Activated T-cell treated with anti-CD3 and anti-CD28 coated beads for 4 hours (primary cell): ENCODE measurements around the gene FOXP1.
"Not testable (repeated sequence)": the region's sequence is repeated elsewhere in the genome, so short reads cannot be mapped to it uniquely, and the experiment has no call there.

Experiments used
- DNase-seq: peaks from one replicate; pipeline ENCODE4 v3.0.0-alpha.2; 2020

Gene FOXP1

DNA sequence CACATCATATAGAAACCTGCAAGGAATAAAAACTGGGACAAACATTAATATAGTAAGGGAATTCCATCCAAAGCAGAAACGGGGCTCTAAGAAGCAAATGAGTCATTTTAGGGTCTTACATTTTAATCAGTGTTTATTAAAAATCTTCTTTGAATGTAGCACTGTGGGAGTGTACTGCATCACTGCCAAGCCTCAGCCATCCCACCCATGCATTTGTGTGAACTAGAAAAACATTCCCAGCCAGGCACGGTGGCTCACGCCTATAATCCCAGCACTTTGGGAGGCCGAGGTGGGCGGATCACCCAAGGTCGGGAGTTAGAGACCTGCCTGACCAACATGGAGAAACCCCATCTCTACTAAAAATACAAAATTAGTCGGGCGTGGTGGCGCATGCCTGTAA is 57.1 kb downstream of the FOXP1 start:
- DNase-seq, result not testable (repeated sequence)

DNA sequence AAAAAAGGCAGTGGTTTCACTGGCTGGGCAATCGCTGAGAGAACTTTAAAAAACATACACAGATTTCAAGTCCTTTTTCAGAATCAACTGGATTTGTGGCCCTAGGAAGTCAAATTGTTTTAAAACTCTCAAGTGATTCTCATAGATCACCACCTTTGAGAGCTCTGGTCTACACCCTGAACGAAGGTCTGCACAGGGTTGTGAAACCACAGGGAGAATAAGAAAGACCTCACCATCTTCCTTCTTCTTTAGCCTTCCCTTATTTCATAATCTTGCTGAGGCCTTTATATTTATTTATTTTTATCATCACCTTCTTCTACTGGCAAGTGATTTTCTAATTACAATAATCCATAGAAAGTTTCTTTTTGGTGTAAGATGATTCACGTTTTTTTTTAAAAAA is 58.1 kb downstream of the FOXP1 start:
- DNase-seq, result no peak

DNA sequence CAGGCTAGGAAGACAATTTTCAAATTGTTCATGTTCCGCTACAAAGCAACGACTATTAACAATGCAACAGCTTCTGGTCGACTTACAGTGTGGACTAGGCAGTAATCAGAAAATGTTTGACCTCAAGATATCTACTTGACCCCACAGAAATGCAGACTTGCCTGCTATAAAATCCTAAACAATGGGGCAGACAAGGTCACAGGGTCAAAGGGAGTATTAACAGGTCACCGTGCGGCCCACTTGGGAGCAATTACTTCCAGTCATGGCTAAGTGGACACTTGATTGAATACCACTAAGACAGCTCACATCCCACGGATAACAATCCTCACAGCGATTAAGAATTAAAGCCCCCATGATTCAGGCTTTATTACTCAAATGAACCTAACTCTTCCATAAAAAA is 58.9 kb downstream of the FOXP1 start:
- no peak for DNase-seq

DNA sequence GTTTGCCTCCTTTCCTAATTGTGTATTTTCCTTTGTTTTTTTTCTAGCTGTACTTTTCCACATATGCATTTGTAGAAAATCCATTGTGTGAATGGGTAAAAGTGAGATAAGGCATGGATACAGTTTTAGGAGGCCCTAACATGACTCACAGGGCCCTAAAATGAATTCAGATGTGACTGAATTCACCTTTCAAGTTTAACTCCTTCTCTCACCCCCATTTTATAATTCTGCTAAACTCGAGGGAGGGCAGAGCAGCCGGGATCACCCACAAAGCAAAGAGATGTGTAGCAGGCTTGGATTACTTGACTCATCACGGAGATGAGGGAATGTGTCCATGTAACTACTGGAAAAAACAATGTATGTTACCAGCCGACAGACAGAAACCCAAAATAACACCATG is 59.9 kb downstream of the FOXP1 start:
- DNase-seq, result no peak

DNA sequence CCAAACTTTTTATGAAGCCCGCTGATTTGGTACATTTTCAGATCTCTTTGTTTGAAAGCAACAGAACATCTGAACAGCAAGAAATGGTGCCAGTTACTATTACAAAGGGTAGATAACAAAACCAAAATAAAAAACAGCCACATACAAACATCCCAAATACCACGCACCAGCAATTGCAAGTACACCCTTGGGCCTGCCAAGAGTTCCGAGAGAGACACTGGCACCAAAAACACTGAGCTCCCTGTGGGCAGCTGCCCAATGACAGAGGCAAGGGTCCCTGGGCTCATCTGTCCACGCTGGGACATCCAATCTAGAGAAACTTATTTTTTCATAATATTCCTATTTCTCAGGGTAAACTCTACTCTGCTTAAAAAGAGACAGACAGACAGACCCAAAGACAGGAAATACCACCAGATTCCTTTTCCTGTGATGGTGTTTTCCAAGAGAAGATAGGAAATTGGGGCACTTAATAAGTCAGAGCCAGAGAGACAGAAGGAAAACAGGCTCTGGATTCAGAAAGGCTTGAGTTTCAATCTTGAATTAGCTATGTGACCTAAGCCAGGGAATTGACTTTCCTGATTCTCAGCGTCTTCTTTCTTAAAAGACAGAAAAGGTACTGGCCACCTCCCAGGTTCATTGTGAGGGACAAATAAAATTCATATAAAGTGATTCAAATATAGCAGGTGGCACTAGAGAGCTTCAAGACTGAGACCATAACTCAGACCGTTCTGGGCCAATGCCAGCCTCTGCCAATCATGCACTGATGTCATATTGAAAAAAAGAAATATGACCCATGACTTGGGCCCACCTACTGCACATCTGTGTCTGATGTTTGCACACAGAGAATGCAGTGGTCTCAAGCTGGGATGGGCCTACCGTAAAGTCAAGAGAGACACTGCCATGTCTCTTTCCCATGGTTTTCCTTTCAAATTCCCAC is 61.3 kb downstream of the FOXP1 start:
- no peak for DNase-seq

DNA sequence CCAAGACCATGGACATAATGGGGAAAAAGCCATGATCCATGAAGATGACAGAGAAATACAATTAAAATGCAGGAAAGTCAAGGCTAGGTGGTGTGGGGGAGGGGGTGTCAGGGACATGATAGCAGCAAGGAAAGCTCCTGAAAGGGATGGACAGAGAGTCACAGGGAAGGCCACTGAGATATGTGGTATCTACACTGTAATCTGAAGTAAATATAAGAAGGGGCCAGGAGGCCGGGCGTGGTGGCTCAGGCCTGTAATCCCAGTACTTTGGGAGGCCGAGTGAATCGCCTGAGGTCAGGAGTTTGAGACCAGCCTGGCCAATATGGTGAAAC is 62.5 kb downstream of the FOXP1 start:
- no peak for DNase-seq

DNA sequence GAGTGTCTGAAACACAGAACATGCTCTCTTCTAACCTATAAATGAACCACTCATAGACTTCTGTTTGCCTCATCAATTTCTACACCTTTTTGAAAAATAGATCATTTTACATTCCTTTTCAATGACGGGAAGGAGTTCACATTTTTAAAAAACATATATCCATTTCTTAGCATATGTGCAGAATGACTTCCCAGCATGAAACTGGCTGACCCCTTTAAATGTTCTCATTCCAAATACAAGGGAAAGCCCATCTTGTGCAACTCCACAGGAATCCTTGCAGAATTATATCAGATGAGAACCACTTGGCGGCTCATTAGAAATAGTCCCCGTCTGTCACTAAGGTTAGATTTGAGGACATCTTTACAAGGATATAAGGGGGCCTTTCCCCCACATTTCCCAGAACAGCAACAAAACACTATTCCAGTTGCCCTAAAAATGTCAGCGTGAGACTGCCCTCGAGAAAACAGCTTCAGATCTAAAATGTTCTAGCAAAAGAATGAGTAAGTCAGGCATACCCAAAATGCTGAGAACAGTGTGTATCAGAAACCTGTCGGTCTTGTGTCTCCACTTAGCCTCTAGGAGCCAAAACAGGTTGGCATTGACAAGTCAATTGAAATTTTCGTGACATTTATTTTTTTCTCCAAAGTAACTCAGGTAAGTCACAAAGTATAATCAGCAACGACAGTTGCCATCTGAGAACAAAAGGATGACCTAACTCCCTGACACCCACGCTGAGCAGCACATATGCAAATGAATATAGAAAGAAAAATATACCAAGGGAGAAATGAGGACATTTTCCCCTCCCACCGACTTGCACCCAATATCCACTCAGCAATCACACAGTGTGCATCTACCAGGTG is 63.1 kb downstream of the FOXP1 start:
- no peak for DNase-seq

DNA sequence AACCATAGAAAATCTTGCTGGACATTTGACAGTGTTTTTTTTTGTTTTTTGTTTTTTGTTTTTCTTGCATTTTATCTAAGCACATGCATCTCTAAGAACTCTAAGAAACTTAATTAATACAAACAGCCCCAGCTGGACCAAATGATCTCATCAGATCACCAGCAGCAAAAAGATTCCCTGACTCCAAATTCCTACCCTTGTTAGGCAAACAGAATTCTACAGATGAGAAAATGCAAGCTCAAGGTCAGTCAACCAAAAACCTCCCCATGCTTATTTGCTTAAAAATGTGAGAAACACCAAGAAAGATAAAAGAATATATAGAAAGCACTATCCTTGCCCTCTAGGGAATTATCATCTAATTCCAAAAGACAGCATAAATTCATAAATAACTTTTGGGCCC is 65.4 kb downstream of the FOXP1 start:
- no peak for DNase-seq

DNA sequence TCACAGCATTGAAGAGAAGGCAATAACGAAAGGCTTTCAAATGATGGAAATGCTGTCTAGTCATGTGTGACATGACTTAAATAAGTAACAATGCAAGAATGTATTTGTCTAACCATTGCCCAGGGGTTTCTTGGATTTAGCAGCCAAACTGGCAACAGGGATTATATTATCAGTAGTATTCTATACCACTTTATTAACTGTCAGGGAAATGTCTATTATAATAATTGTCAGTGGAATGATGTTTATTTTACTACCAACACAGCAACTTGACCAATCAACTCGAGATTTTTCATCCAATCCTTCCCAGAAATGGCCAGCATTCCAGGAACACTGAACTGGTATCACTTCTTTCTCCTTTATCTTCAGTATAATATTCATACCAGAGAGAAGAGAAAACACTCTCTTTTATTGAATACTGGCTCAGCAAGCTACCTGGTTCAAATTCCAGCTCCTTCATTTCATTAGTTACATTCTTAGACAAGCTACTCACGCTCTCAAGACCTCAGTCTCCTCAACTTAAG is 66.2 kb downstream of the FOXP1 start:
- DNase-seq, result no peak

DNA sequence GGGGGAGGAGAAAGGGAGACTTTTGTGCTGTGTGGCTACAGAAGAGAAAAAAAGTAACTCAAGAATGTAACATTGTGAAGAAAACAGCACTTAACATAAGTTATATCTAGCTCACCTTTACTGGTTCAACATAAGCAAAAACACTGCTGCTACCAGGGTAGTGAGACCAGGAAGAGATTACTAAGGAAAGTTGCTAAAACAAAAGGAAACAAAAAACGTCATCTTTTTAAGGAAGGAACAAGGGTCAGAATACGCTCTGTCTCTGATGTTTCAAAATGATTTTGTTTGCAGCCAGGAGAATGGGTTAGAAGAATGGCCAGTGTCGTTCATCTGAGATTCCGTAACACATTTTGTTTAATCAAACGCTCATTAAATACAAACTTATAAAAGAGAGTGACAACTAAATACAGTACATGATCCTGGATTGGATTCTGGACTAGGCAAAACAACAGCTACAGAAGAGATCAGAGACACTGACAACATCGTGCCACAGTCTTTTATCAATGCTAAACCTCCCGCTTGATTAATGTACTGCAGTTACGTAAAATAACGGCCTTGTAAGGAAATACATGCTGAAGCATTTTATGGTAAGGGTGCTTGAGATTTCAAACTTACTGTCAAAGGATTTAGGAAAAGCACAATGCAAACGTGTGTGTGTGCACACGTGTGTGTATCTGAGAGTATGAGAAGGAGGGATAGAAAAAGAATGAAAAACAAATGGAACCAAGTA is 67.7 kb downstream of the FOXP1 start:
- DNase-seq, result no peak

DNA sequence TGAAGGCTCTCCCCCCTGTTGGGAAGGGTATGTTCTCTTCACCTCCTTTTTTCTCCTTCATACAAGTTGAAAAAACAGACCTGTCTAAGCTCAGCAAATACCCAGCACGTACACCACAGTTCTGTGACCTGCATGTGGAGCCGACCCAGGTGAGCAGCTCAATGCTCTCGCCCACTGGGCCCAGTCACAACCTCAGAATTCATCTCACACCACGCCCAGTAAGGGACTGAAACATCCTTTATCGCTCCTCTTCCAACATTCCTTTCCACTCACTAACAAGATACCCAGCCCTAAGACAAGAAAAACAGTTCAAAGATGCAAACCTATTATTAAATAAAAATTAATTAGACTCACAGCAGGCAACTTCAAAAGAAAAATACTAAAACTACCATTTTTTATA is 68.9 kb downstream of the FOXP1 start:
- DNase-seq, result no peak

DNA sequence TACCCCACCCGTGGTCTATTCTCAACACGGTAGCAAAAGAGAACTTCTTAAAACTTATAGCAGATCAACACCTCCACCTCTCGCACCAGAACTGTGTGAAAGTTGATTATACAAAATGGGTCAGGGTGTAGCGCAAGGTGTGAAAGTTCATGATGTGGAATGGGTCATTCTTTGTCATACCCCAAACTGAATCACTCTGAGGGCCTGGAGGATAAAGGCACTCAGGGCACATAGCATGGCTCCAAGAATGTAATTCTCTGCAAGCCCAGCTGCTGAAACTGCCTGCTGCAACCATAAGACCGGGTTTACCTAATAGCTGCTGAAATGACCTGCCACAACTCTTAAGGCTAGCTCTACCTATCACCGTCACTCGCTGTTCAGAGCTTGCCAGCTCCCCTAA is 70.0 kb downstream of the FOXP1 start:
- no peak for DNase-seq

DNA sequence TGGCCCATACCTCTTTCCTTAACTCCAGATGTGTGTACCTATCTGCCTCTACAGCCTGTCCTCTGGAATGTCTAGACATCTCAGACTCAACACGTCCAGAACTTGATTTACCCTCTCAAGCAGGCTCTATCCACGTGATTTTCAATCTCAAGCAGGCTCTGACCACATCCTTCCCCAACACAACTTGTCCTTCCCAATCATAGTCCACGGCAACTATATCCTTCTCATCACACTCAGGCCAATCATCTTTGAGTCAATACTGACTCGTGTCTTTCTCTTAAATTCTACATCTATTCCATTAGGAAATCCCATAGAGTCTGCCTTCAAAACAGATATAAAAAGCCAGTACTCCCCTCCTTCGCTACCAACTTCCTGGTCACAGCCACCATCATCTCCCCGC is 70.4 kb downstream of the FOXP1 start:
- DNase-seq, result no peak

DNA sequence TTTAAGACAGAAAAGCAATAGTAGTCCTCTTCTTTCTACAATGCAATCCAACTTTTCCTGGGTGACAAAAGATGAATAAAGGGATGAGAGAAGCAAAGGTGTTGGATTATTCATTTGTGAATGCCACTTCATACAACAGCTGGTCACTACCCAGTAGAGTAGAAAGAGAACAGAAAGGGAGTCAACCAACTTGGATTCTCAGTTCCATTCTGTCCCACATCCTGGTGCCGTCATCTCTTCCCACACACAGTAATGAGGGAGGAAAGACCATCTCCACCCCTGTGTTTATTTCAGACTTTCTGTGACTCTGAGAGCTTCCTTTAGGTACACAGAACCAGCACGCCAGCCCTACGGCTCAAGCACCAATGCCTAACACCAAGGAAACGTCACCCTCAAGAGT is 71.0 kb downstream of the FOXP1 start:
- no peak for DNase-seq

DNA sequence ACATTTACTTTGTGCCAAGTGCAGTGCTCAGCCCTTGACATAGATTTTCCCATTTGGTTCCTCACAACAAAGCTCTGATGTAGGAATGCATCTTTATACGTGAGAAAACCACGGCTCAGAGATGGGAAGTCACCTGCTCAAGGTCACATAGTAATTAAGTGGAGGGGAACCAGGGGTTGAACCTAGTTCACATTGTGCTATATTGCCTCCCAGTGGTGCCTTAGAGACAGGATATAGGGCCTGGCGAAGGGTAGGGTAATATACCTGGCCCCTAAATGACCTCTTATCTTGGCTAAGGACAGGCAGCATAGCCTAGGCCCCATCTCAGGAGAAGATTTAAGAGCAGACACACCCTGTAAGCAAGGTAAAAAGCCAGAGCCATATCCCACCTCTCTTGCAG is 71.5 kb downstream of the FOXP1 start:
- peak; percentile 32 for DNase-seq

DNA sequence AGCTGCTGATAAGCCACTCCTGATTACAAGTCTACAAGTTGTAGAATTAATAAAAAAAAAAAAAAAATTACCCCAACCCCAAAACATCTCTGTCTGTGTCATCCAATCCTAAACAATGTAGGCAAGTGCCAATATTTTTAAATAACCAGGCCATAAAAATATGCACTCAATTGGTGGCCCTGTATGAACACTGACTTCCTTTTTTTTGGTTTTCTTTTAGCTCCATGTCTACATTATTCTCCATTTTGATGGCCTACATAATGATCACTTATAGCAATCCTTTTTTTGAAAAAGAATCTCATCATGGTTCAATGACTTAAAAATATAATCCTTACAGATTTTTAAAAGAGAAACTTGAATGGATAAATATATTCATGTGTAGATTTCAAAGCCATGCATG is 72.1 kb downstream of the FOXP1 start:
- no peak for DNase-seq

DNA sequence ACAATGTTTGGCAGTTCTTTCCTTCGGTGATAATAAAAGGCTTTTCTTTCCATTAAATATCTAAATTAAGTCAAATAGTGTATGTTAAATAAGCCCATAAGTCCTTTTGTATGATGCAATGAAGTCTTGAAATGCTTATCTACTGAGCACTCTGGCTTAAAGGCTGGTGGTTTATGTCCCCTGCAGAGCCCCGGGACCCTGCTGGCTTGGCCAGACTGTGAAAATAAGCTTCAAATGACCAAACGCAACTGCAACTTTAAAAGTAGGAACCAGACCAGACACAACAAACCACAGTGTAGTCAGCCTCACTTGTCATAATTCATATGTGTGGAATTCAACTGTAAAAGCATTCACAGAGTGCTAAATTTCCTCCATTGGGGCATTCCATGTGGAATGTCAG is 72.5 kb downstream of the FOXP1 start:
- no peak for DNase-seq

DNA sequence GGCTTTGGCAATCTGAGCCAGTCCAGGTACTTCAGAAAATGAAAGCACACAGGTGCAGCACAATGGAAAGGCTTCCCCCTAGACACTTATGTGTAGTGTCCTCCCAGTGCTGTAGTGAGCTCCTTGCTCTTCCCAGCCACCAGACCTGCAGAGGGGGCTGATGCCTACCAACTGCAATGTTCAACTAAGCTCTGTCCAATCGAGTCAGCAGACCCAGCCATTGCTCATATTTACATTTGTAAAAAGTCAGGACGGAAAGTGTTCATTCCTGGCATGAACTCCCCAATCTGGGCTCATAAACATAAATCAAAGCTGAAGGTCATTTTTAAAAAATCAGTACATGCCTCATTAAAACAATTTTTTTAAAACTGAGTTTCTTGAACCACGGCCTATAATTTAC is 73.0 kb downstream of the FOXP1 start:
- DNase-seq, result no peak

DNA sequence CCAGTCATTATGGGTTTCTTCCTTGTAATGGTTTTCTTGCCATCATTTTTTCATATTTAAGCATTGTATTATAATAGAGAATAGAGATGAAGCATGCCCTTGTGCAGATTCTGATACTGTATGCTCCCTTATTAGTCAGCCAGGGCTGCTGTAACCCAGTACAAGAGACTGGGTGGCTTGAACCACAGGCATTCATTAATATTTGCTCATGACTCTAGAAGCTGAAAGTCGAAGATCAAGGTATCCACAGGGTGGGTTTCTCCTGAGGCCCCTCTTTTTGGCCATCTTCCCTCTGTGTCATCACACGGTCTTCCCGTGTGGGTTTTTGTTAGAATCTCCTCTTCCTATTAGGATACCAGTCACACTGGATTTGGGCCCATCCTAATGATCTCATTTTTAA is 74.5 kb downstream of the FOXP1 start:
- DNase-seq, result no peak

DNA sequence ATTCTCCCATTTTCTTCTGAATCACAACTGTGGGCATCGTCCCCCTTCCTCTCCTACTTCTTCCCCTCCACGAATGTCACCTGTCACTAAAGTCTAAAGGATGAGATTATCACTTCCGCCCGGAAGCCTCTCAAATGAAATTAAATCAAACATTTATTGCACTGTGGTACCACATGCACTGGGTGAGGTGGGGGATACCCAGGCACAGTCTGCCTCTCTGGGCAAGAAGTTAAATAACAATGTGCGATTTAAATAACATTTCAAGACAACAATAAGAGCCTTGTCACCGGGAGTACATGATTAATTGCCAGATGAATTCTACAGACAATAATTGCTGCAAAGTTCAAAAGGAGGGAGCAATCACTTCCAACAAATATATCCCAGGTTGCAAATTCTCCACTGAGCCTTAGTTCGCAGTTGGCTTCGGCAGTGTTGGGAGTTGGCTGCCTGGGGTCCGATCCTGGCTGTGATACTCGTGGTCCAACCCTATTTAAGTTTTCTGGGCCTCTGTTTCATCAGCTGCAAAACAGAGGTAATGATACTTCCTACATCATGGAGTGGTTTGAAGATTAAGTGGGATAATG is 77.7 kb downstream of the FOXP1 start:
- DNase-seq, result no peak

DNA sequence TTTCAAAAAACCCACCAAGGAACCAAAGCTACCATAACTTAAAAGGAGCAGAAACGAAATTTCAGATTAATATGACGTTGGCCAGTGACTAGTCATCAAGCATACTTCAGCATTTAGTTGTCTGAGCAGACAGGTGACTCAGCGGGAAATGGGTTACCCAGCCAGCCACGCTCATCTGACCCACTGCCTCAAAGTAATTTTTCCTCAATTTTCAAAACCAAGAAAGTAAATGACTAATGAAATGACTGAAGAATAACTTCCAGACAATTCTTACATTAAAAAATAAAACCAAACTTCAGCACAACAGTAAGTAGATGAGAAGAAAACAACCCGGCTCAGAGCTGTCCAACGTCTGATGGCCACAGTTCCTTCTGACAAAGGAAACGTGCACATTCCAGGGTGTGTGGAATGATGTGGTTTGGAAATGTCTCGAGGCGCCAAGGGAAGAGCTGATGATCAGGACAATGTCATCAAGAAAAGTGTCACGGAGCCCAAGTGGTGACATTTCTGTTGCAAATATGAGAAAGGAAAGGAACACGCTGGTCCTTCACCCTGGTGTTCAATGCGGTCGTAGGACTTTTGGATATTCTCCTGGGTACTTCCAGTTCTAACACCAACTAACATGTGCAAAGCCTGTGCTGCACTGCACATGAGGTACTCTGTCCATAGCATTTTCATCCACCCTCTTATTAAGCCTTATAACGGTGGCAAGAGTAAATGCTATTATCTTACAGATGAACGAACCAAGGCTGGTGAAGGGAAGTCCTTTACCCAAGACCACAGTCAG is 79.1 kb downstream of the FOXP1 start:
- DNase-seq, result peak; percentile 34
